H1 (cell line): ENCODE results near the gene MMAB.

Experiments
- CTCF ChIP-seq, 3 experiments: IDR thresholded peaks; 1 replicate in 2 of 3; 2 replicates in 1 of 3; pipeline versions ENCODE4 v1.5.1 to v1.6.1; 2011; ENCODE audit warnings: low read length in 3 of 3, mild to moderate bottlenecking in 3 of 3, inconsistent platforms in 2 of 3, low read depth in 1 of 3, moderate library complexity in 1 of 3; ENCODE audit not compliant: insufficient read depth in 1 of 3; ENCODE audit errors: control extremely low read depth in 1 of 3
- EZH2 ChIP-seq: fragments of 200-600 bp; sonication (generic); IDR thresholded peaks from 2 replicates; pipeline ENCODE4 v1.7.1; 2012; ENCODE audit warnings: low read depth, mild to moderate bottlenecking, moderate library complexity, low read length, inconsistent platforms; ENCODE audit not compliant: severe bottlenecking
- MAX ChIP-seq: IDR thresholded peaks from 2 replicates; pipeline ENCODE4 v1.6.1; 2012; ENCODE audit warnings: inconsistent platforms
- POLR2A ChIP-seq, 2 experiments: IDR thresholded peaks; 1 replicate in 1 of 2; 2 replicates in 1 of 2; pipeline ENCODE4 v1.6.1; 2011; ENCODE audit warnings: low read depth in 2 of 2, low read length in 2 of 2, mild to moderate bottlenecking in 2 of 2; ENCODE audit errors: control extremely low read depth in 1 of 2
- SIN3A ChIP-seq, 2 experiments: IDR thresholded peaks in 1 of 2; conservative IDR thresholded peaks in 1 of 2; 2 replicates each; pipeline ENCODE4 v1.6.1; 2011 to 2012; ENCODE audit warnings: low read length in 2 of 2, improper control_type of control experiment in 1 of 2, low read depth in 1 of 2, mild to moderate bottlenecking in 1 of 2

- no peak for TF ChIP-seq CTCF (IDR thresholded peaks at IDR 0.05; ENCODE audit: control extremely low read depth in 1 of 3, insufficient read depth in 1 of 3, low read depth in 1 of 3, low read length in 3 of 3)
- TF ChIP-seq SIN3A (conservative IDR thresholded peaks at IDR 0.05 in 1 of 2, IDR thresholded peaks at IDR 0.05 in 1 of 2; ENCODE audit: low read depth in 1 of 2, low read length in 2 of 2) = no peak
- TF ChIP-seq POLR2A (IDR thresholded peaks at IDR 0.05; ENCODE audit: control extremely low read depth in 1 of 2, low read depth in 2 of 2, low read length in 2 of 2) = no peak
- no peak for TF ChIP-seq EZH2
- no peak for TF ChIP-seq MAX
Measured at GRCh38 chr12:109606320-109607028, 33.2 kb upstream of the MMAB start.
